ENCODE results near the gene PYROXD2.
"Not testable (repeated sequence)": the region's sequence is repeated elsewhere in the genome, so short reads cannot be mapped to it uniquely, and the experiment has no call there.

PYROXD2 gene

GRCh38 chr10:98388101-98388655, 26.8 kb downstream of the PYROXD2 start:
- no peak overlapping the region for H3K27ac ChIP-seq (ENCODE audit: low read length)

DNA sequence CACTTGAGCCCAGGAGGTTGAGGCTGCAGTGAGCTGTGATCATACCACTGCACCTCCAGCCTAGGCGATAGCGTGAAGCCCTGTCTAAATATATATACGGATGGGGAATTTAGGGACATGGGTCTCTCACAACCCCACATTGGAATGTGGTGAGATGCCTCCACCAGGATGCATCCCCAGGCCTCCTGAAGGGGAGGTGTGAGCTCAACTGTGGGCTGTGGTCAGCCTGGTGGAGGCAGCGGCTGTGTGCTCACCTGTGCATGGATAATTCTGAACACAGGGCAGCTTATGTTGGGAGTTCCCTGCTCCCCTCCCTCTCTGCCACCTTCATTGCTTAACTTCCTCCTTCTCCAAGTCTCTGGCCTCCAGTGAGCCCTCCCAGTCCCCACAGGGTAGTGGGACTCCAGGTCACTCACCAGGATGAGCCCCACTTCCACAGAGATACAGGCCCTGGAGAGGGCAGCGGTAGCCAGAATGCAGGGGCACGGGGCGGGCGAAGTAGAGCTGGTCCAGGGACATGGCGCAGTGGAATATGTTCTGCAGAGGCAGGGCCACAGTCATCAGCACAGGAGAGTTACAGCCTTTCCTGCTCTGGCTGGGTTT, 30.4 kb downstream of the PYROXD2 start:
- Histone ChIP-seq H3F3A (ENCODE audit: insufficient read depth, low read length) (no peaks in the 10 kb centered on the region), H2AFZ (ENCODE audit: low read length) (no peak overlapping the region)

More at GRCh38 chr10:98388101-98388655, 26.8 kb downstream of the PYROXD2 start:
- Histone ChIP-seq H3K4me1 (ENCODE audit: low read length) (no peaks in the 10 kb centered on the region), H3K27me3 (replicated peaks; ENCODE audit: insufficient read depth, low read length) (no peaks in the 10 kb centered on the region), H3K79me2 (ENCODE audit: low read length) (no peaks in the 10 kb centered on the region), H3K36me3 (replicated peaks; ENCODE audit: insufficient read depth, low read length) (no peaks in the 10 kb centered on the region), H3K9ac (ENCODE audit: low read length) (no peak overlapping the region), H3F3A (ENCODE audit: insufficient read depth, low read length) (no peaks in the 10 kb centered on the region), H3K4me3 (ENCODE audit: low read length) (no peak overlapping the region), H3K4me2 (ENCODE audit: low read depth, low read length) (no peak overlapping the region), H4K20me1 (ENCODE audit: insufficient read depth, low read length) (no peaks in the 10 kb centered on the region), H3K9me3 (replicated peaks; ENCODE audit: insufficient read depth, low read length) (no peaks in the 10 kb centered on the region), H3K9me2 (replicated peaks; ENCODE audit: insufficient read depth, low read length) (no peaks in the 10 kb centered on the region), H2AFZ (ENCODE audit: low read length) (no peak overlapping the region)
- no peak for TF ChIP-seq EZH2 (optimal IDR thresholded peaks at IDR 0.05; ENCODE audit: low read depth, low read length)
- TF ChIP-seq CTCF (IDR thresholded peaks at IDR 0.05; ENCODE audit: low read length), result no peak
- TF ChIP-seq EZH2phosphoT487 (IDR thresholded peaks at IDR 0.05; ENCODE audit: low read length), result no peak
- no peak for DNase-seq

GRCh38 chr10:98383869-98384268, 31.1 kb downstream of the PYROXD2 start:
- Histone ChIP-seq H3K79me2 (ENCODE audit: low read length) (no peaks in the 10 kb centered on the region), H3K9me2 (replicated peaks; ENCODE audit: insufficient read depth, low read length) (no peaks in the 10 kb centered on the region), H3K9me3 (replicated peaks; ENCODE audit: insufficient read depth, low read length) (no peaks in the 10 kb centered on the region), H3K4me3 (ENCODE audit: low read length) (no peak overlapping the region), H3K36me3 (replicated peaks; ENCODE audit: insufficient read depth, low read length) (no peaks in the 10 kb centered on the region), H4K20me1 (ENCODE audit: insufficient read depth, low read length) (no peaks in the 10 kb centered on the region), H3K27ac (ENCODE audit: low read length) (no peak overlapping the region), H3F3A (ENCODE audit: insufficient read depth, low read length) (no peaks in the 10 kb centered on the region), H3K4me1 (ENCODE audit: low read length) (no peaks in the 10 kb centered on the region), H2AFZ (ENCODE audit: low read length) (no peak overlapping the region), H3K27me3 (replicated peaks; ENCODE audit: insufficient read depth, low read length) (no peaks in the 10 kb centered on the region), H3K9ac (ENCODE audit: low read length) (no peak overlapping the region), H3K4me2 (ENCODE audit: low read depth, low read length) (no peak overlapping the region)
- no peak for DNase-seq
- TF ChIP-seq CTCF (IDR thresholded peaks at IDR 0.05; ENCODE audit: low read length) (no peak), EZH2 (optimal IDR thresholded peaks at IDR 0.05; ENCODE audit: low read depth, low read length) (no peak), EZH2phosphoT487 (IDR thresholded peaks at IDR 0.05; ENCODE audit: low read length) (no peak)

More for the DNA sequence above, 30.4 kb downstream of the PYROXD2 start:
- no peaks in the 10 kb centered on the region for H3K9me3 ChIP-seq (replicated peaks; ENCODE audit: insufficient read depth, low read length)
- no peak overlapping the region for H3K9ac ChIP-seq (ENCODE audit: low read length)
- no peaks in the 10 kb centered on the region for H3K36me3 ChIP-seq (replicated peaks; ENCODE audit: insufficient read depth, low read length)
- no peaks in the 10 kb centered on the region for H3K27me3 ChIP-seq (replicated peaks; ENCODE audit: insufficient read depth, low read length)
- H4K20me1 ChIP-seq (ENCODE audit: insufficient read depth, low read length), result no peaks in the 10 kb centered on the region
- TF ChIP-seq EZH2 (optimal IDR thresholded peaks at IDR 0.05; ENCODE audit: low read depth, low read length), result no peak
- TF ChIP-seq EZH2phosphoT487 (IDR thresholded peaks at IDR 0.05; ENCODE audit: low read length), result no peak
- no peak for TF ChIP-seq CTCF (IDR thresholded peaks at IDR 0.05; ENCODE audit: low read length)
- no peak for DNase-seq
- no peaks in the 10 kb centered on the region for H3K4me1 ChIP-seq (ENCODE audit: low read length)
- H3K4me3 ChIP-seq (ENCODE audit: low read length), result no peak overlapping the region
- H3K27ac ChIP-seq (ENCODE audit: low read length), result no peak overlapping the region
- no peak overlapping the region for H3K4me2 ChIP-seq (ENCODE audit: low read depth, low read length)
- H3K9me2 ChIP-seq (replicated peaks; ENCODE audit: insufficient read depth, low read length), result no peaks in the 10 kb centered on the region
- H3K79me2 ChIP-seq (ENCODE audit: low read length), result no peaks in the 10 kb centered on the region

DNA sequence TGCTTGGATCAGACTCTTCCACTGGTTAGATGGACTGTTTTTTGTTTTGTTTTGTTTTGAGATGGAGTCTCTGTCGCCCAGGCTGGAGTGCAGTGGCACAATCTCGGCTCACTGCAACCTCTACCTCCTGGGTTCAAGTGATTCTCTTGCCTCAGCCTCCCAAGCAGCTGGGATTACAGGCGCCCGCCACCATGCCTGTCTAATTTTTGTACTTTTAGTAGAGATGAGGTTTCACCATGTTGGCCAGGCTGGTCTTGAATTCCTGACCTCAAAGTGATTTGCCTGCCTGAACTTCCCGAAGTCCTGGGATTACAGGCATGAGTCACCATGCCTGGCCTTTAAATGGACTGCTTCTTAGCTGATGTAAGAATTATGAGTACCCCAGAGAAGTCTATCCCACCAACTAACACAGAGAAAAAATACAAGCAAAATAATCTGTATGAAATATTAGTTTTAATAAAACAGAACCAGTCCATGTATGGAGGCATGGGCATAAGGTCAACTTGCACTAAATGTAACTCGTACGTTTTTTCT, 31.8 kb downstream of the PYROXD2 start:
- not testable (repeated sequence) for H3K4me2 ChIP-seq (ENCODE audit: low read depth, low read length); H3K4me1 ChIP-seq (ENCODE audit: low read length); H3K36me3 ChIP-seq (replicated peaks; ENCODE audit: insufficient read depth, low read length); H3F3A ChIP-seq (ENCODE audit: insufficient read depth, low read length); H3K4me3 ChIP-seq (ENCODE audit: low read length); H3K27ac ChIP-seq (ENCODE audit: low read length); H3K9me2 ChIP-seq (replicated peaks; ENCODE audit: insufficient read depth, low read length); H3K9me3 ChIP-seq (replicated peaks; ENCODE audit: insufficient read depth, low read length); H3K27me3 ChIP-seq (replicated peaks; ENCODE audit: insufficient read depth, low read length); H3K9ac ChIP-seq (ENCODE audit: low read length); H4K20me1 ChIP-seq (ENCODE audit: insufficient read depth, low read length); DNase-seq; H2AFZ ChIP-seq (ENCODE audit: low read length); H3K79me2 ChIP-seq (ENCODE audit: low read length)

All from MM.1S (cell line).